HG03520 (cell line): Measurements from ENCODE around the gene THADA.
A peak's percentile ranks its signal among the peaks of the same experiment; 100 is the strongest.
"Not testable (repeated sequence)": the region's sequence is repeated elsewhere in the genome, so short reads cannot be mapped to it uniquely, and the experiment has no call there.

Experiments
- ATAC-seq: cut with Tn5 transposase; IDR thresholded peaks from one replicate; pipeline ENCODE4 v1.9.1; 2021; ENCODE audit warnings: mild to moderate bottlenecking, moderate library complexity; ENCODE audit not compliant: unreplicated experiment

The THADA gene

GRCh38 chr2:43595603-43596412, at the start of gene THADA:
TSS of gene THADA (minus strand) at chr2:43596038. CDS start at chr2:43592392, 3,646 bp downstream.
- ATAC-seq: peak; percentile 97

GRCh38 chr2:43643680-43644079, 47.8 kb upstream of the THADA start:
- ATAC-seq: no peak

GRCh38 chr2:43642363-43642762, 46.5 kb upstream of the THADA start:
- ATAC-seq: no peak

- peak; percentile 100 for ATAC-seq
These were observed 41.4 kb upstream of the THADA start, which contains the start of gene PLEKHH2 for GRCh38 chr2:43637030-43637803. TSS of gene PLEKHH2 (plus strand) at chr2:43637260. CDS start at chr2:43644674, 7,414 bp downstream.

GRCh38 chr2:43636621-43637020, 40.8 kb upstream of the THADA start:
- ATAC-seq: no peak

GRCh38 chr2:43636153-43636552, 40.3 kb upstream of the THADA start:
- ATAC-seq: not testable (repeated sequence)

GRCh38 chr2:43634604-43635306, 38.9 kb upstream of the THADA start:
- ATAC-seq: no peak

- no peak for ATAC-seq
These were observed 35.9 kb upstream of the THADA start for GRCh38 chr2:43631618-43632317.

- no peak for ATAC-seq
These were observed 27.2 kb upstream of the THADA start for GRCh38 chr2:43622931-43623451.

- ATAC-seq: no peak
These were observed 23.7 kb upstream of the THADA start for GRCh38 chr2:43619511-43619910.

GRCh38 chr2:43616967-43617680, 21.3 kb upstream of the THADA start:
- no peak for ATAC-seq

GRCh38 chr2:43612944-43613343, 17.1 kb upstream of the THADA start:
- no peak for ATAC-seq

GRCh38 chr2:43611987-43612894, 16.4 kb upstream of the THADA start:
- peak; percentile 71 for ATAC-seq

- no peak for ATAC-seq
These were observed 14.5 kb upstream of the THADA start for GRCh38 chr2:43610361-43610760.

GRCh38 chr2:43609290-43609918, 13.6 kb upstream of the THADA start:
- ATAC-seq: no peak

GRCh38 chr2:43605851-43606250, 10.0 kb upstream of the THADA start:
- no peak for ATAC-seq

- no peak for ATAC-seq
These were observed 9.3 kb upstream of the THADA start for GRCh38 chr2:43605079-43605655.

- no peak for ATAC-seq
These were observed 8.8 kb upstream of the THADA start for GRCh38 chr2:43604674-43605073.
